Midbrain (tissue), 1 donor: ENCODE results near the gene BACH2.

Experiments used
- DNase-seq: peaks from one replicate; lab custom pipeline; 2025; lab: John Stamatoyannopoulos, UW

The BACH2 gene

GRCh38 chr6:90095788-90096187, 200.9 kb downstream of the BACH2 start:
- no peak for DNase-seq

GRCh38 chr6:90095145-90095544, 201.5 kb downstream of the BACH2 start:
- DNase-seq, result no peak

GRCh38 chr6:90093558-90094073, 203.0 kb downstream of the BACH2 start:
- no peak for DNase-seq

- DNase-seq, result no peak
Measured at GRCh38 chr6:90090866-90091265, 205.8 kb downstream of the BACH2 start.

- no peak for DNase-seq
Measured at GRCh38 chr6:90088009-90088408, 208.6 kb downstream of the BACH2 start.

GRCh38 chr6:90087106-90087833, 209.4 kb downstream of the BACH2 start:
- no peak for DNase-seq

GRCh38 chr6:90086517-90086916, 210.1 kb downstream of the BACH2 start:
- DNase-seq, result no peak

- no peak for DNase-seq
Measured at GRCh38 chr6:90083891-90084290, 212.8 kb downstream of the BACH2 start.

- DNase-seq, result no peak
Measured at GRCh38 chr6:90082847-90083246, 213.8 kb downstream of the BACH2 start.

- DNase-seq, result no peak
Measured at GRCh38 chr6:90080876-90081481, 215.7 kb downstream of the BACH2 start.

- no peak for DNase-seq
Measured at GRCh38 chr6:90079560-90080490, 216.8 kb downstream of the BACH2 start.

- DNase-seq, result no peak
Measured at GRCh38 chr6:90078513-90079289, 217.9 kb downstream of the BACH2 start.

- DNase-seq, result no peak
Measured at GRCh38 chr6:90076511-90077415, 219.9 kb downstream of the BACH2 start.

GRCh38 chr6:90074161-90074850, 222.3 kb downstream of the BACH2 start:
- peak; percentile 66 for DNase-seq

- DNase-seq, result no peak
Measured at GRCh38 chr6:90072935-90073464, 223.6 kb downstream of the BACH2 start.

- DNase-seq, result no peak
Measured at GRCh38 chr6:90072501-90072900, 224.1 kb downstream of the BACH2 start.

- DNase-seq, result no peak
Measured at GRCh38 chr6:90068703-90069523, 227.7 kb downstream of the BACH2 start.

- no peak for DNase-seq
Measured at GRCh38 chr6:90068264-90068663, 228.4 kb downstream of the BACH2 start.

- no peak for DNase-seq
Measured at GRCh38 chr6:90066697-90067096, 229.9 kb downstream of the BACH2 start.
